Loucy (cell line): ENCODE data around the gene MEGF9.

Experiments used
- CTCF ChIP-seq: fragments of 200-600 bp; sonication (generic); conservative IDR thresholded peaks from 2 replicates; pipeline ENCODE4 v1.5.1; 2014; ENCODE audit warnings: mild to moderate bottlenecking, antibody characterized with exemption, low read length
- EZH2phosphoT487 ChIP-seq: fragments of 200-600 bp; IDR thresholded peaks from 2 replicates; pipeline ENCODE4 v1.6.1; 2018; ENCODE audit warnings: antibody characterized with exemption, mild to moderate bottlenecking, moderate library complexity, borderline replicate concordance

GRCh38 chr9:120714846-120715388, 647 bp upstream of the MEGF9 start:
- TF ChIP-seq CTCF (no peak), EZH2phosphoT487 (no peak)
